ENCODE data around the gene COX15.

GRCh38 chr10:99733366-99733765, 1.4 kb upstream of the COX15 start:
- TF ChIP-seq EZH2 (IDR thresholded peaks at IDR 0.05; ENCODE audit: low read length), result no peak
- no peak for TF ChIP-seq CTCF (optimal IDR thresholded peaks at IDR 0.05 in 1 of 3, IDR thresholded peaks at IDR 0.05 in 1 of 3, conservative IDR thresholded peaks at IDR 0.05 in 1 of 3; ENCODE audit: extremely low read depth in 1 of 3, insufficient read depth in 2 of 3, low read length in 3 of 3)

Measured in keratinocyte (primary cell).